Measurements from ENCODE around the gene ZNF784.

ZNF784 gene

DNA sequence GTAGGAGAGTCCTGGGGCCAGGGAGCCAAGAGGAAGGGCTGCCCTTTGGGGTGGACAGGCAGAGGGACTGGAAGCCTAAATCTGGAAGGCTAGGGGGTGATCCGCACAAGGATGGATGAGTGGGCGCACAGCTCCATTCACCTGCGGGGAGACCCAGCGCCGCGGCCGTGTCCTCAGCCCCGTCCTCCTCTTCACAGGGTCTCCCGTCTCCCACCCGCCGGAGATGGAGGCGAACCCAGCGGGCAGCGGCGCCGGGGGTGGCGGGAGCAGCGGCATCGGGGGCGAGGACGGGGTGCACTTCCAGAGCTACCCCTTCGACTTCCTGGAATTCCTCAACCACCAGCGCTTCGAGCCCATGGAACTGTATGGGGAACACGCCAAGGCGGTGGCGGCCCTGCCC, 11.0 kb downstream of the ZNF784 start:
- TF ChIP-seq TAF1 (IDR thresholded peaks at IDR 0.05; ENCODE audit: borderline replicate concordance, insufficient read depth, low read length) (no peak), FOXP2 (optimal IDR thresholded peaks at IDR 0.05; ENCODE audit: borderline replicate concordance, extremely low read depth, extremely low read length, insufficient read depth) (no peak), POLR2AphosphoS5 (IDR thresholded peaks at IDR 0.05; ENCODE audit: low read depth, low read length) (no peak), SIN3A (IDR thresholded peaks at IDR 0.05; ENCODE audit: borderline replicate concordance, insufficient read depth, low read length) (no peak)
- TF ChIP-seq, protein P1, sequence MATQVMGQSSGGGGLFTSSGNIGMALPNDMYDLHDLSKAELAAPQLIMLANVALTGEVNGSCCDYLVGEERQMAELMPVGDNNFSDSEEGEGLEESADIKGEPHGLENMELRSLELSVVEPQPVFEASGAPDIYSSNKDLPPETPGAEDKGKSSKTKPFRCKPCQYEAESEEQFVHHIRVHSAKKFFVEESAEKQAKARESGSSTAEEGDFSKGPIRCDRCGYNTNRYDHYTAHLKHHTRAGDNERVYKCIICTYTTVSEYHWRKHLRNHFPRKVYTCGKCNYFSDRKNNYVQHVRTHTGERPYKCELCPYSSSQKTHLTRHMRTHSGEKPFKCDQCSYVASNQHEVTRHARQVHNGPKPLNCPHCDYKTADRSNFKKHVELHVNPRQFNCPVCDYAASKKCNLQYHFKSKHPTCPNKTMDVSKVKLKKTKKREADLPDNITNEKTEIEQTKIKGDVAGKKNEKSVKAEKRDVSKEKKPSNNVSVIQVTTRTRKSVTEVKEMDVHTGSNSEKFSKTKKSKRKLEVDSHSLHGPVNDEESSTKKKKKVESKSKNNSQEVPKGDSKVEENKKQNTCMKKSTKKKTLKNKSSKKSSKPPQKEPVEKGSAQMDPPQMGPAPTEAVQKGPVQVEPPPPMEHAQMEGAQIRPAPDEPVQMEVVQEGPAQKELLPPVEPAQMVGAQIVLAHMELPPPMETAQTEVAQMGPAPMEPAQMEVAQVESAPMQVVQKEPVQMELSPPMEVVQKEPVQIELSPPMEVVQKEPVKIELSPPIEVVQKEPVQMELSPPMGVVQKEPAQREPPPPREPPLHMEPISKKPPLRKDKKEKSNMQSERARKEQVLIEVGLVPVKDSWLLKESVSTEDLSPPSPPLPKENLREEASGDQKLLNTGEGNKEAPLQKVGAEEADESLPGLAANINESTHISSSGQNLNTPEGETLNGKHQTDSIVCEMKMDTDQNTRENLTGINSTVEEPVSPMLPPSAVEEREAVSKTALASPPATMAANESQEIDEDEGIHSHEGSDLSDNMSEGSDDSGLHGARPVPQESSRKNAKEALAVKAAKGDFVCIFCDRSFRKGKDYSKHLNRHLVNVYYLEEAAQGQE (IDR thresholded peaks at IDR 0.05; ENCODE audit: insufficient read depth in 1 of 2, low read depth in 2 of 2, low read length in 2 of 2) = no peak

DNA sequence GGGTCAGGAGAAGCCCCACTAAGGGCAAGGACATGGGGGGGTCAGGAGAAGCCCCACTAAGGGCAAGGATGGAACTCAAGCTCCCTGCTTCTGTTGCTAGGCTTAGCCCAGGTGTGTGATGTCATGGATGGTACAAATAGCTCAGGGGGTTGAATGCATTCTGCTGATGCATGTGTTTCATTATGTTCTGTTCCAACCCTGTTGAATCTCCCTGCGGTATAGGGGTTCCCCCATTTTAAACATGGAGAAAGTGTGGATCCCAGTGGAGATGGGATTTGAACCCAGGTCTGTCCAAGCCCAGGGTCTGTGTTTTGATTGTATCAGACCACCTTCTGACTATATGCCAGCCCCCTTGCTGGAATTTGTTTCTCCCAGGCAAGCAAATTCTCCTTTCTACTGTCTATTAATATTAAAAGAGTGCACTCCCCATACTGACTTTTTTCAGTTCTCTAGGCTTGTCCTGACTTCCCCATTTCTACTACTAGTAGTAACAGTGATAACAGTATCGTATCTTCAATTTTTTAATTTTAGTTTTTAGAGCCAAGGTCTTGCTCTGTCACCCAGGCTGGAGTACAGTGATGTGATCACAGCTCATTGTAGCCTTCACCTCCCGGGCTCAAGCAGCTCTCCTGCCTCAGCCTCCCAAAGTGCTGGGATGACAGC, 12.3 kb downstream of the ZNF784 start:
- no peak for TF ChIP-seq FOXP2 (optimal IDR thresholded peaks at IDR 0.05; ENCODE audit: borderline replicate concordance, extremely low read depth, extremely low read length, insufficient read depth)
- no peak for TF ChIP-seq POLR2AphosphoS5 (IDR thresholded peaks at IDR 0.05; ENCODE audit: low read depth, low read length)
- TF ChIP-seq, protein P1 (IDR thresholded peaks at IDR 0.05; ENCODE audit: insufficient read depth in 1 of 2, low read depth in 2 of 2, low read length in 2 of 2) = no peak
- no peak for TF ChIP-seq SIN3A (IDR thresholded peaks at IDR 0.05; ENCODE audit: borderline replicate concordance, insufficient read depth, low read length)
- no peak for TF ChIP-seq TAF1 (IDR thresholded peaks at IDR 0.05; ENCODE audit: borderline replicate concordance, insufficient read depth, low read length)

DNA sequence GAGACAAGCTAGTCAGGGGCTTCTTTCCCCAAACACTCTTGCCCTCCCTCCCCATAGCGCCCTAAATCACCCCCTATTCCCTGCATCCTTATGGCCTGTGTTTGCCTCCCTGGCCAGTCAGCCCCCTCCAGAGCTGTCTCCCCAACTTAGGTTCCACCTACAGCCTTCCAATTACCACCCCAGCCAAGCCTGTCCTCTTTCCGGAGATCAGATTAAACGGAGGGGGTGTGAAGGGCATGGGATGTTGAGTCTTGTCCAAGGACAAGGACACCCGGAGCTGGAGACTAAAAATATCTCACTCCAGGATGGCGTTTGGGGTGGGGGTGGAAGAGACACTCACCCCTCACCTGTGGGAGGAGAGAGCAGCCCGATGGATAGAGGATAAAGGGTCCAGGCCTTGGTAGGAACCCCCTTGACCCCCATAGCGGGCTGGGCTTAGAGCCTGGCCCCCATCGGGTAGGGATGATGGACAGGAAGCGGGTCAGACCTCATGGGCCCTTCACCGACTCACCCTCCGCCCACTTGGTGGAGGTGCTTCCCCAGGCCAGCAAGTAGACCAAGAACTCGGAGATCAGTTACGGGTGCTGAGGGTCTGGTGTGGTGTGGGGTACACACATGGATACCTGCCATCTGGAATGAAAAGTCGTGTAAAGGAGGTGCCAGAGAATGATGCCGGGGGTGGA, 12.9 kb downstream of the ZNF784 start:
- TF ChIP-seq FOXP2 (optimal IDR thresholded peaks at IDR 0.05; ENCODE audit: borderline replicate concordance, extremely low read depth, extremely low read length, insufficient read depth) (no peak), POLR2AphosphoS5 (IDR thresholded peaks at IDR 0.05; ENCODE audit: low read depth, low read length) (no peak), SIN3A (IDR thresholded peaks at IDR 0.05; ENCODE audit: borderline replicate concordance, insufficient read depth, low read length) (no peak), TAF1 (IDR thresholded peaks at IDR 0.05; ENCODE audit: borderline replicate concordance, insufficient read depth, low read length) (no peak)
- TF ChIP-seq, protein P1 (IDR thresholded peaks at IDR 0.05; ENCODE audit: insufficient read depth in 1 of 2, low read depth in 2 of 2, low read length in 2 of 2) = no peak

DNA sequence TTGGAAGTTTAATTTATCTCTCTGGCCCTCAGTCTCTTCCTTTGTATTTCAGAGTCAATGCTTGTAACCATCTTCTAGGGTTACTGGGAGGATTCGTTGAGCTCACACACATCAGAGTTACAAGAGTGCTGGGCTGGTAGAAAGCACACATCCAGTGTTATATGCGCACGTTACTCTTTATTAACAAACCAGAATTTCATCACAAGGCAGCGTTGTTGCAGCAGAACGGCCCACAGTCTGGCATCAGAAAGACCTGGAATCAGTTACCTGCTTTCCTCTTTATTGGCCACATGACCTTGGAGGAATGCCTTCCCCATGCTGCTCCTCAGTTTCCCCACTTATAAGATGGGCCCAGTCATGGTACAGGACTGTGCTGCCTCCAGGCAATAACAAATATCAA, 15.0 kb downstream of the ZNF784 start:
- TF ChIP-seq FOXP2 (optimal IDR thresholded peaks at IDR 0.05; ENCODE audit: borderline replicate concordance, extremely low read depth, extremely low read length, insufficient read depth) = no peak
- TF ChIP-seq POLR2AphosphoS5 (IDR thresholded peaks at IDR 0.05; ENCODE audit: low read depth, low read length) = no peak
- TF ChIP-seq, protein P1 (IDR thresholded peaks at IDR 0.05; ENCODE audit: insufficient read depth in 1 of 2, low read depth in 2 of 2, low read length in 2 of 2) = no peak
- no peak for TF ChIP-seq TAF1 (IDR thresholded peaks at IDR 0.05; ENCODE audit: borderline replicate concordance, insufficient read depth, low read length)
- no peak for TF ChIP-seq SIN3A (IDR thresholded peaks at IDR 0.05; ENCODE audit: borderline replicate concordance, insufficient read depth, low read length)

Data from PFSK-1 (cell line).